Progenitor cell of endocrine pancreas (in vitro differentiated cells): ENCODE measurements around the gene RNF13. TPM values are rescaled to one million over a fixed set of nuclear protein-coding genes. Genes with fewer than 3 reads are reported as not detected.
A peak's percentile ranks its signal among the peaks of the same experiment; 100 is the strongest.

Source experiments
- DNase-seq: peaks from one replicate; pipeline ENCODE4 v3.0.0; 2021; ENCODE audit warnings: low spot score; ENCODE audit not compliant: unreplicated experiment
- H3K27ac Mint-ChIP-seq: 2 replicates; pipeline ENCODE4 v1.8.0; 2021; ENCODE audit warnings: mild to moderate bottlenecking, moderate library complexity, mixed read lengths
- H3K27me3 Mint-ChIP-seq: 2 replicates; pipeline ENCODE4 v1.8.0; 2021; ENCODE audit warnings: mixed read lengths
- H3K36me3 Mint-ChIP-seq: 2 replicates; pipeline ENCODE4 v1.8.0; 2022; ENCODE audit warnings: mixed read lengths; ENCODE audit not compliant: insufficient read depth
- H3K4me1 Mint-ChIP-seq: 2 replicates; pipeline ENCODE4 v1.8.0; 2021; ENCODE audit warnings: low read depth, mixed read lengths
- H3K4me3 Mint-ChIP-seq: 2 replicates; pipeline ENCODE4 v1.8.0; 2021; ENCODE audit warnings: low read depth, mild to moderate bottlenecking, moderate library complexity, mixed read lengths
- H3K9me3 Mint-ChIP-seq: 2 replicates; pipeline ENCODE4 v1.8.0; 2021; ENCODE audit warnings: low read depth, mixed read lengths
- CTCF ChIP-seq: fragments of 200-600 bp; sonication (generic); IDR thresholded peaks from one replicate; pipeline ENCODE4 v1.5.0; 2021; ENCODE audit warnings: antibody characterized with exemption, mild to moderate bottlenecking; ENCODE audit not compliant: unreplicated experiment
- total RNA-seq: library from RNA; stranded (reverse); gene quantifications from 2 replicates; pipeline ENCODE4 v1.2.1, GENCODE V29; 2021

The RNF13 gene
- total RNA-seq, 1 donor from 2014 or later = 29.8 TPM

GRCh38 chr3:149809699-149810098, 3.3 kb upstream of the RNF13 start:
- DNase-seq = no peak
- H3K27ac Mint-ChIP-seq = no peak overlapping the region
- H3K9me3 Mint-ChIP-seq = no peaks in the 10 kb centered on the region
- no peak overlapping the region for H3K4me3 Mint-ChIP-seq
- H3K36me3 Mint-ChIP-seq = no peaks in the 10 kb centered on the region
- no peak for TF ChIP-seq CTCF
- H3K4me1 Mint-ChIP-seq = peaks cover 19% of the 10 kb centered on the region
- peaks cover 3% of the 10 kb centered on the region for H3K27me3 Mint-ChIP-seq

GRCh38 chr3:149810846-149811245, 2.2 kb upstream of the RNF13 start:
- Mint-ChIP-seq H3K4me3 (no peak overlapping the region), H3K27ac (no peak overlapping the region), H3K27me3 (peaks cover 3% of the 10 kb centered on the region), H3K4me1 (peaks cover 25% of the 10 kb centered on the region), H3K36me3 (no peaks in the 10 kb centered on the region), H3K9me3 (no peaks in the 10 kb centered on the region)
- no peak for DNase-seq
- TF ChIP-seq CTCF = no peak

GRCh38 chr3:149812165-149812605, 830 bp upstream of the RNF13 start:
- H3K9me3 Mint-ChIP-seq = no peaks in the 10 kb centered on the region
- H3K36me3 Mint-ChIP-seq = no peaks in the 10 kb centered on the region
- peak; percentile 9 for DNase-seq
- H3K27me3 Mint-ChIP-seq = no peaks in the 10 kb centered on the region
- H3K27ac Mint-ChIP-seq = peak overlapping the region; percentile 99
- peak overlapping the region; percentile 96 for H3K4me3 Mint-ChIP-seq
- peaks cover 26% of the 10 kb centered on the region for H3K4me1 Mint-ChIP-seq
- no peak for TF ChIP-seq CTCF

- DNase-seq = peak; percentile 11
- H3K36me3 Mint-ChIP-seq = no peaks in the 10 kb centered on the region
- TF ChIP-seq CTCF = no peak
- no peaks in the 10 kb centered on the region for H3K9me3 Mint-ChIP-seq
- peak overlapping the region; percentile 99 for H3K27ac Mint-ChIP-seq
- peak overlapping the region; percentile 96 for H3K4me3 Mint-ChIP-seq
- H3K27me3 Mint-ChIP-seq = no peaks in the 10 kb centered on the region
- H3K4me1 Mint-ChIP-seq = peaks cover 23% of the 10 kb centered on the region
Measured at GRCh38 chr3:149813367-149814281, 609 bp downstream of the RNF13 start.

- no peak overlapping the region for H3K27ac Mint-ChIP-seq
- no peak for TF ChIP-seq CTCF
- no peak overlapping the region for H3K4me3 Mint-ChIP-seq
- H3K27me3 Mint-ChIP-seq = no peaks in the 10 kb centered on the region
- H3K9me3 Mint-ChIP-seq = no peaks in the 10 kb centered on the region
- H3K36me3 Mint-ChIP-seq = no peaks in the 10 kb centered on the region
- DNase-seq = no peak
- H3K4me1 Mint-ChIP-seq = peaks cover 23% of the 10 kb centered on the region
Measured at GRCh38 chr3:149815321-149815720, 2.3 kb downstream of the RNF13 start.
